Heart left ventricle (tissue), 13 donors: Measurements from ENCODE around the gene PCBD1.

Experiments used
- CTCF ChIP-seq, 12 donors: fragments of 200-600 bp; sonication (generic) in 4 of 12; IDR thresholded peaks; one replicate each; pipeline versions ENCODE4 v1.5.0 to v1.8.0; 2018 to 2022; ENCODE audit warnings: antibody characterized with exemption in 12 of 12, mild to moderate bottlenecking in 5 of 12
- POLR2A ChIP-seq, 2 donors: fragments of 450-650 bp; IDR thresholded peaks; one replicate each; pipeline ENCODE4 v1.6.1; 2017; ENCODE audit warnings: antibody characterized with exemption in 2 of 2, mild to moderate bottlenecking in 2 of 2, moderate library complexity in 2 of 2
- donor health status: ischemic (EF 13 %, LVEDD 7.1; RV severe dilation, severe dysfunction).
- donor health status: DM: no; HTN: yes; CAD: no.
- donor health status: DM: no; HTN: no; CAD: no.
- donor health status: ischemic (EF 25% LVEDD 6.9; RV normal size, moderate dysfunction).
- donor health status: ischemic (EF 25% LVEDD 5.7; RV mildly dilated, moderate dysfunction).
- donor health status: ischemic (EF 35%, LVEDD 5.7; RV mildly dilated, moderate dysfunction).
- donor health status: nonischemic (EF 11% LVEDD 7.7; RV severe dilation, severe dysfunction).
- donor health status: DM: yes; HTN: yes; CAD: no.
- donor health status: PGD.
- donor health status: ischemic (EF 29% LVEDD 5.4; RV normal size, mild dysfunction).
- donor health status: nonischemic (EF 23%, LVEDD 6.1; RV moderate dilation, normal function).

GRCh38 chr10:70931168-70931815, 42.9 kb upstream of the PCBD1 start:
- TF ChIP-seq CTCF (IDR thresholded peaks at IDR 0.05) (no peak), POLR2A (IDR thresholded peaks at IDR 0.05) (no peak)
